IMR-90 (cell line): ENCODE data around the gene FUT4.

Source experiments
- CEBPB ChIP-seq: IDR thresholded peaks from 2 replicates; pipeline ENCODE4 v1.6.1; 2012; ENCODE audit warnings: low read depth, low read length, improper control_type of control experiment
- FOS ChIP-seq: fragments of 150-350 bp; IDR thresholded peaks from 2 replicates; pipeline ENCODE4 v1.6.1; 2016; ENCODE audit warnings: low read depth, low read length
- MXI1 ChIP-seq: IDR thresholded peaks from 2 replicates; pipeline ENCODE4 v1.6.1; 2012; ENCODE audit warnings: low read depth, mild to moderate bottlenecking, low read length, moderate library complexity, borderline replicate concordance
- POLR2A ChIP-seq: IDR thresholded peaks from 2 replicates; pipeline ENCODE4 v1.6.1; 2012; ENCODE audit warnings: mild to moderate bottlenecking, low read depth, low read length
- TF ChIP-seq, protein P1 (sequence below): conservative IDR thresholded peaks from 2 replicates; pipeline ENCODE4 v1.5.1; 2012; ENCODE audit warnings: mild to moderate bottlenecking, low read depth, low read length, improper control_type of control experiment
- TF ChIP-seq, protein P2 (sequence below): fragments of 150-350 bp; IDR thresholded peaks from 2 replicates; pipeline ENCODE4 v1.6.1; 2017; ENCODE audit warnings: mild to moderate bottlenecking, antibody characterized with exemption, low read length, low read depth

DNA sequence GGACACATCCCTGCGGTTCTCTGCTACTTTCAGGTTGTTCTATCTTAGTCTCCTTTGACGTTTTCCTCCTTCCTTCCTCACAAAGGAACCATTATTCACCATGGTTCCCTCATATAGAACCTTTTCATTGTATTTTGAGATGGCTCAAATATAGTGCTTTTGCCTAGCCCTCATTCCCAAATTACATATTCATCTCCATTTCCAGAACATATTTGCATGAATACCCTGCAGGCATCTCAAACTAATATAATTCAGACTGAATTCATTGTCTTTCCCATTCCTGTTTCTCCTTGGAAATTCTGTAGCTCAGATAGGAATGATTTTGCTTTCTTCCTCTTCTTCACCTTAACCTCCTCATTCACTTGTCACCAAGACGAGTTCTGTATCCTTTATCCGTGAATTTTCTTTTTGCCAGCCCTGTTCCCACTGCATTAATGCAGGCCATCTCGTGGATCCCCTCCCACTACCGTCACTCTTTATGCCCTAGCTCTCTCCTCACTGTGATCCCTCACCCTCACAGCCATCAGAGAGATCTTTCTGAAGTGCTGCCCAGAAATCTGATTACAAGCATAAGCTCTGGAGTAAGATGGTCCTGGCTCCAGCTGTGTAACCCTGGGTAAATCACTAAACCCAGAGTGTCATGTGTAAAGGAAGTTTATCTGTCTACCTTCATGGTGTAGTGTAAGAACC lies 46.8 kb downstream of the FUT4 start:
- TF ChIP-seq CEBPB (no peak), MXI1 (no peak), POLR2A (no peak), FOS (no peak)
- TF ChIP-seq, protein P1, sequence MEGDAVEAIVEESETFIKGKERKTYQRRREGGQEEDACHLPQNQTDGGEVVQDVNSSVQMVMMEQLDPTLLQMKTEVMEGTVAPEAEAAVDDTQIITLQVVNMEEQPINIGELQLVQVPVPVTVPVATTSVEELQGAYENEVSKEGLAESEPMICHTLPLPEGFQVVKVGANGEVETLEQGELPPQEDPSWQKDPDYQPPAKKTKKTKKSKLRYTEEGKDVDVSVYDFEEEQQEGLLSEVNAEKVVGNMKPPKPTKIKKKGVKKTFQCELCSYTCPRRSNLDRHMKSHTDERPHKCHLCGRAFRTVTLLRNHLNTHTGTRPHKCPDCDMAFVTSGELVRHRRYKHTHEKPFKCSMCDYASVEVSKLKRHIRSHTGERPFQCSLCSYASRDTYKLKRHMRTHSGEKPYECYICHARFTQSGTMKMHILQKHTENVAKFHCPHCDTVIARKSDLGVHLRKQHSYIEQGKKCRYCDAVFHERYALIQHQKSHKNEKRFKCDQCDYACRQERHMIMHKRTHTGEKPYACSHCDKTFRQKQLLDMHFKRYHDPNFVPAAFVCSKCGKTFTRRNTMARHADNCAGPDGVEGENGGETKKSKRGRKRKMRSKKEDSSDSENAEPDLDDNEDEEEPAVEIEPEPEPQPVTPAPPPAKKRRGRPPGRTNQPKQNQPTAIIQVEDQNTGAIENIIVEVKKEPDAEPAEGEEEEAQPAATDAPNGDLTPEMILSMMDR: no peak
- TF ChIP-seq, protein P2, sequence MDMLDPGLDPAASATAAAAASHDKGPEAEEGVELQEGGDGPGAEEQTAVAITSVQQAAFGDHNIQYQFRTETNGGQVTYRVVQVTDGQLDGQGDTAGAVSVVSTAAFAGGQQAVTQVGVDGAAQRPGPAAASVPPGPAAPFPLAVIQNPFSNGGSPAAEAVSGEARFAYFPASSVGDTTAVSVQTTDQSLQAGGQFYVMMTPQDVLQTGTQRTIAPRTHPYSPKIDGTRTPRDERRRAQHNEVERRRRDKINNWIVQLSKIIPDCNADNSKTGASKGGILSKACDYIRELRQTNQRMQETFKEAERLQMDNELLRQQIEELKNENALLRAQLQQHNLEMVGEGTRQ: no peak
